HCT116 (cell line): ENCODE data around the gene RBM4B. TPM values are rescaled to one million over a fixed set of nuclear protein-coding genes. Genes with fewer than 3 reads are reported as not detected.

ENCODE experiments used
- ATAC-seq: fragments of 200-7000 bp; cut with Tn5 transposase; 2 replicates; pipeline ENCODE4 v1.9.1; 2020; ENCODE audit warnings: mild to moderate bottlenecking, moderate library complexity
- BruUV-seq: library from RNA; stranded (reverse); fragments of 400-500 nt; replicated peaks from 2 replicates; lab custom pipeline; 2021; lab: Mats Ljungman, UMichigan
- CTCF ChIA-PET: fragments of 300-600 bp; sonication (Branson Sonifier 250); formaldehyde crosslinking; loops from one replicate; lab custom pipeline; 2021; ENCODE audit warnings: antibody characterized with exemption; lab: Charles Lee
- POLR2A ChIA-PET: fragments of 300-600, 350-600 bp; sonication (Branson Sonifier 250); formaldehyde crosslinking; loops from one replicate; lab custom pipeline; 2021; ENCODE audit warnings: antibody characterized with exemption; lab: Charles Lee
- RAD21 ChIA-PET, 2 experiments: fragments of 300-600 bp; sonication (Branson Sonifier 250); formaldehyde crosslinking; loops; one replicate each; lab custom pipeline; 2023; ENCODE audit warnings: low total read pairs in 2 of 2; ENCODE audit not compliant: uncharacterized antibody in 2 of 2, unreplicated experiment in 2 of 2, low non-redundant PET in 1 of 2; lab: Charles Lee
- DNase-seq: peaks from one replicate; pipeline ENCODE4 v3.0.0-alpha.2; 2010; ENCODE audit warnings: low read depth, low spot score
- H2AFZ ChIP-seq: fragments of 200-600 bp; shearing (Covaris generic), sonication (generic); 2 replicates; pipeline ENCODE4 v1.6.1; 2017; ENCODE audit warnings: low read depth, mixed run types, mixed read lengths, antibody characterized with exemption, low read length; ENCODE audit not compliant: poor library complexity, severe bottlenecking
- H3K27ac ChIP-seq: 2 replicates; pipeline ENCODE4 v1.5.1; 2012; ENCODE audit warnings: low read depth, low read length
- H3K27me3 ChIP-seq: fragments of 200-600 bp; sonication (generic); 2 replicates; pipeline ENCODE4 v1.6.1; 2016; ENCODE audit warnings: mixed run types, low read length, mixed read lengths; ENCODE audit not compliant: insufficient read depth
- H3K36me3 ChIP-seq, 2 experiments: fragments of 200-500 bp in 1 of 2; fragments of 200-600 bp in 1 of 2; sonication (Bioruptor generic) in 1 of 2; sonication (generic) in 1 of 2; 2 replicates each; pipeline versions ENCODE4 v1.5.1 to v1.6.1; 2014 to 2016; ENCODE audit warnings: low read length in 2 of 2, inconsistent platforms in 1 of 2, mixed read lengths in 1 of 2, mixed run types in 1 of 2; ENCODE audit not compliant: insufficient read depth in 2 of 2, control insufficient read depth in 1 of 2
- H3K4me1 ChIP-seq, 2 experiments: fragments of 200-600 bp in 1 of 2; sonication (generic) in 1 of 2; 2 replicates each; pipeline versions ENCODE4 v1.5.1 to v1.6.1; 2012 to 2017; ENCODE audit warnings: low read length in 2 of 2, inconsistent platforms in 1 of 2, mild to moderate bottlenecking in 1 of 2, mixed read lengths in 1 of 2, mixed run types in 1 of 2, moderate library complexity in 1 of 2; ENCODE audit not compliant: insufficient read depth in 2 of 2, control insufficient read depth in 1 of 2
- H3K4me2 ChIP-seq: fragments of 200-600 bp; sonication (generic); 2 replicates; pipeline ENCODE4 v1.6.1; 2017; ENCODE audit warnings: mixed run types, low read length, mixed read lengths
- H3K4me3 ChIP-seq, 2 experiments: fragments of 200-600 bp in 1 of 2; sonication (generic) in 1 of 2; replicated peaks in 1 of 2; 2 replicates each; pipeline ENCODE4 v1.5.1; 2011 to 2016; ENCODE audit warnings: low read length in 2 of 2, control low read depth in 1 of 2, low read depth in 1 of 2, mild to moderate bottlenecking in 1 of 2, mixed read lengths in 1 of 2, mixed run types in 1 of 2
- H3K79me2 ChIP-seq: fragments of 200-600 bp; sonication (generic); 2 replicates; pipeline ENCODE4 v1.6.1; 2017; ENCODE audit warnings: mild to moderate bottlenecking, mixed run types, low read length, moderate library complexity, mixed read lengths; ENCODE audit not compliant: insufficient read depth
- H3K9ac ChIP-seq: fragments of 200-600 bp; sonication (generic); 2 replicates; pipeline ENCODE4 v1.6.1; 2016; ENCODE audit warnings: low read length, mixed read lengths
- H3K9me2 ChIP-seq: fragments of 200-600 bp; sonication (generic), shearing (Covaris generic); 2 replicates; pipeline ENCODE4 v1.6.1; 2017; ENCODE audit warnings: mixed run types, mild to moderate bottlenecking, moderate library complexity; ENCODE audit not compliant: insufficient read depth
- H3K9me3 ChIP-seq, 2 experiments: fragments of 200-500 bp in 1 of 2; fragments of 200-600 bp in 1 of 2; sonication (Bioruptor generic) in 1 of 2; sonication (generic) in 1 of 2; 2 replicates each; pipeline ENCODE4 v1.6.1; 2014 to 2017; ENCODE audit warnings: low read length in 2 of 2, mixed read lengths in 2 of 2, inconsistent platforms in 1 of 2, low read depth in 1 of 2, mild to moderate bottlenecking in 1 of 2, mixed run types in 1 of 2, moderate library complexity in 1 of 2; ENCODE audit not compliant: control insufficient read depth in 1 of 2, insufficient read depth in 1 of 2
- H4K20me1 ChIP-seq: fragments of 200-600 bp; sonication (generic), shearing (Covaris generic); 2 replicates; pipeline ENCODE4 v1.6.1; 2017; ENCODE audit warnings: mixed run types, mild to moderate bottlenecking, moderate library complexity; ENCODE audit not compliant: insufficient read depth
- CBX3 ChIP-seq: IDR thresholded peaks from 2 replicates; pipeline ENCODE4 v1.6.1; 2012; ENCODE audit warnings: low read depth
- CEBPB ChIP-seq: IDR thresholded peaks from 2 replicates; pipeline ENCODE4 v1.6.1; 2012; ENCODE audit warnings: low read depth
- EGR1 ChIP-seq: IDR thresholded peaks from 2 replicates; pipeline ENCODE4 v1.6.1; 2012; ENCODE audit warnings: low read depth
- ELF1 ChIP-seq: IDR thresholded peaks from 2 replicates; pipeline ENCODE4 v1.6.1; 2012; ENCODE audit warnings: low read depth, borderline replicate concordance
- EZH2 ChIP-seq: fragments of 200-600 bp; sonication (generic); IDR thresholded peaks from 2 replicates; pipeline ENCODE4 v1.6.1; 2017; ENCODE audit warnings: antibody characterized with exemption, mixed run types
- FOSL1 ChIP-seq: IDR thresholded peaks from 2 replicates; pipeline ENCODE4 v1.6.1; 2012; ENCODE audit warnings: low read depth
- JUND ChIP-seq: IDR thresholded peaks from 2 replicates; pipeline ENCODE4 v1.6.1; 2012
- POLR2A ChIP-seq: IDR thresholded peaks from 2 replicates; pipeline ENCODE4 v1.7.0; 2011; ENCODE audit warnings: borderline replicate concordance; ENCODE audit not compliant: insufficient read depth, insufficient read length; ENCODE audit errors: extremely low read depth
- POLR2AphosphoS5 ChIP-seq: IDR thresholded peaks from 2 replicates; pipeline ENCODE4 v1.6.1; 2011; ENCODE audit warnings: mild to moderate bottlenecking, low read depth, low read length, moderate library complexity
- RAD21 ChIP-seq: IDR thresholded peaks from 2 replicates; pipeline ENCODE4 v1.6.1; 2012; ENCODE audit warnings: low read depth, mild to moderate bottlenecking
- SIN3A ChIP-seq: IDR thresholded peaks from 2 replicates; pipeline ENCODE4 v1.6.1; 2012; ENCODE audit warnings: low read depth
- SRF ChIP-seq: IDR thresholded peaks from 2 replicates; pipeline ENCODE4 v1.6.1; 2012; ENCODE audit warnings: low read depth
- TCF7L2 ChIP-seq: IDR thresholded peaks from 2 replicates; pipeline ENCODE4 v1.7.0; 2011; ENCODE audit warnings: borderline replicate concordance, inconsistent platforms; ENCODE audit not compliant: insufficient read depth, insufficient read length; ENCODE audit errors: extremely low read depth
- YY1 ChIP-seq: IDR thresholded peaks from 2 replicates; pipeline ENCODE4 v1.6.1; 2011; ENCODE audit warnings: low read length, low read depth, moderate library complexity, mild to moderate bottlenecking; ENCODE audit not compliant: insufficient replicate concordance; ENCODE audit errors: extremely low read depth
- ZBTB33 ChIP-seq: IDR thresholded peaks from 2 replicates; pipeline ENCODE4 v1.6.1; 2011; ENCODE audit warnings: mild to moderate bottlenecking, low read length, moderate library complexity; ENCODE audit not compliant: insufficient replicate concordance; ENCODE audit errors: extremely low read depth
- ZFX ChIP-seq: fragments of 450-650 bp; IDR thresholded peaks from 2 replicates; pipeline ENCODE4 v1.6.1; 2017
- ZNF274 ChIP-seq: fragments of 200-500 bp; sonication (Bioruptor generic); IDR thresholded peaks from 2 replicates; pipeline ENCODE4 v1.6.1; 2014; ENCODE audit warnings: mild to moderate bottlenecking, low read depth, low read length, inconsistent platforms
- intact Hi-C: fragments of 100-400 bp; cut with micrococcal nuclease; formaldehyde crosslinking; loops from 2 replicates; pipeline ENCODE4 v1.10.0; 2022
- total RNA-seq: library from RNA; stranded (reverse); gene quantifications from one replicate; pipeline ENCODE4 v1.2.1, GENCODE V29; 2021; ENCODE audit not compliant: unreplicated experiment
- TF ChIP-seq, protein P1 (sequence below): IDR thresholded peaks from 2 replicates; pipeline ENCODE4 v1.6.1; 2012
- TF ChIP-seq, protein P2 (sequence below): IDR thresholded peaks from 2 replicates; pipeline ENCODE4 v1.6.1; 2012

The RBM4B gene
- total RNA-seq, 1 experiment from 2014 or later = 18.1 TPM

DNA sequence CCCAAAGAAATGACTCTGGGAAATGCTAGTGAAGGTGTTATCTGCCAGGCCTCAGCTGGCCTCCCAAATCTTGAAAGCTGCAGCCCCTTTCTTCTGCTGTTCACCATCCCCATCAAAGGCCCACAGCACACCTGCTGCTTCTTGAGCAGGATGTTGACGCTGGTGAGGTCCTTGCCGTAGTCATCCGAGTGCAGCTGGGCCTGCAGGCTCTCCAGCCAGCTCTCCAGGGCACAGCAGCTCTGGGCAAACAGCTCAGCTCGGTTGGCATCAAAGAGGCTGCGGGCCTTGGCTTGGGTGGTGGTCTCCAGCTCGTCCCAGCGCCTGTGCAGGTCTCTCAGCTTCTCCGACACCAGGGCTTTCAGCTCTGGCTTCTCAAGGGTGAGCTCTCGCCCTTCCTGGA, 18.5 kb upstream of the RBM4B start:
- no peaks in the 10 kb centered on the region for H4K20me1 ChIP-seq
- no peak for DNase-seq
- no peaks in the 10 kb centered on the region for H3K27me3 ChIP-seq
- no peak overlapping the region for H3K4me2 ChIP-seq
- ChIA-PET RAD21 (no interaction called here), CTCF (interaction anchor here (0.9 to 2.1 kb wide), 5 partner anchors 18 to 314 kb away, joined by 3 to 22 read pairs (median 6); partner anchors contain the start of gene RBM4B), POLR2A (no interaction called here)
- no peak overlapping the region for H3K4me3 ChIP-seq
- H3K27ac ChIP-seq = no peak overlapping the region
- no peaks in the 10 kb centered on the region for H3K9me3 ChIP-seq
- no peaks in the 10 kb centered on the region for H3K36me3 ChIP-seq
- no peak overlapping the region for H3K9ac ChIP-seq
- TF ChIP-seq SRF = no peak
- intact Hi-C loops = no loop called here
- no TSS peak for BruUV-seq
- ATAC-seq = no peak
- H2AFZ ChIP-seq = no peak overlapping the region
- no peaks in the 10 kb centered on the region for H3K79me2 ChIP-seq
- peaks cover 2 to 5% of the 10 kb centered on the region in 2 experiments; a peak in 3 of 4 replicates for H3K4me1 ChIP-seq
- H3K9me2 ChIP-seq = no peaks in the 10 kb centered on the region

GRCh38 chr11:66694732-66695207, 17.1 kb upstream of the RBM4B start:
- ChIA-PET POLR2A (no interaction called here), CTCF (interaction anchor here (0.7 to 2.1 kb wide), 4 partner anchors 139 to 687 kb away, joined by 3 to 22 read pairs (median 4); partner anchors contain the start of gene RCE1), RAD21 (interaction anchor here in 1 of 2 experiments (0.9 kb wide), 1 partner anchor 139 kb away, joined by 3 read pairs; no protein-coding TSS in a partner anchor)
- Histone ChIP-seq H3K4me2 (no peak overlapping the region), H3K79me2 (no peaks in the 10 kb centered on the region), H3K27me3 (no peaks in the 10 kb centered on the region), H4K20me1 (no peaks in the 10 kb centered on the region), H3K27ac (peak overlapping the region; percentile 41), H3K9me3 (no peaks in the 10 kb centered on the region), H3K4me1 (peaks cover 2 to 5% of the 10 kb centered on the region in 2 experiments; a peak in 3 of 4 replicates), H3K4me3 (no peak overlapping the region), H3K36me3 (no peaks in the 10 kb centered on the region), H2AFZ (no peak overlapping the region), H3K9me2 (no peaks in the 10 kb centered on the region), H3K9ac (no peak overlapping the region)
- DNase-seq = peak; percentile 96
- intact Hi-C loops = loop anchor here (1.0 kb wide), 2 partner anchors 140 to 189 kb away; no protein-coding TSS in a partner anchor
- ATAC-seq = peak; percentile 96
- no TSS peak for BruUV-seq
- TF ChIP-seq POLR2A (no peak), EZH2 (no peak), SIN3A (no peak), SRF (no peak), ZFX (no peak), CEBPB (no peak), JUND (no peak), CBX3 (peak; percentile 85), ZBTB33 (no peak), FOSL1 (no peak), POLR2AphosphoS5 (peak; percentile 49), RAD21 (peak; percentile 99), YY1 (peak; percentile 65), TCF7L2 (no peak), ELF1 (no peak), EGR1 (no peak), ZNF274 (no peak)
- TF ChIP-seq, protein P1, sequence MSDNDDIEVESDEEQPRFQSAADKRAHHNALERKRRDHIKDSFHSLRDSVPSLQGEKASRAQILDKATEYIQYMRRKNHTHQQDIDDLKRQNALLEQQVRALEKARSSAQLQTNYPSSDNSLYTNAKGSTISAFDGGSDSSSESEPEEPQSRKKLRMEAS = peak; percentile 44; the same call in 1 of the 2 replicates
- TF ChIP-seq, protein P2, sequence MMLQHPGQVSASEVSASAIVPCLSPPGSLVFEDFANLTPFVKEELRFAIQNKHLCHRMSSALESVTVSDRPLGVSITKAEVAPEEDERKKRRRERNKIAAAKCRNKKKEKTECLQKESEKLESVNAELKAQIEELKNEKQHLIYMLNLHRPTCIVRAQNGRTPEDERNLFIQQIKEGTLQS = no peak
